DMS53 treated with DMSO at 0.1 percent for 48 hours (cell line): ENCODE measurements around the gene MEIOB.
"Not testable (repeated sequence)": the region's sequence is repeated elsewhere in the genome, so short reads cannot be mapped to it uniquely, and the experiment has no call there.

ENCODE experiments used
- DNase-seq: peaks from one replicate; lab custom pipeline; 2025; ENCODE audit not compliant: unreplicated experiment; lab: John Stamatoyannopoulos, UW

Gene MEIOB

GRCh38 chr16:1907226-1907860, 35.4 kb upstream of the MEIOB start:
- DNase-seq: no peak

GRCh38 chr16:1906846-1907165, 34.8 kb upstream of the MEIOB start:
- DNase-seq: no peak

- DNase-seq: no peak
These were observed 34.3 kb upstream of the MEIOB start for GRCh38 chr16:1906055-1906845.

GRCh38 chr16:1903845-1904840, 32.2 kb upstream of the MEIOB start:
- no peak for DNase-seq

GRCh38 chr16:1903220-1903574, 31.2 kb upstream of the MEIOB start:
- no peak for DNase-seq

- no peak for DNase-seq
These were observed 30.7 kb upstream of the MEIOB start for GRCh38 chr16:1902547-1903219.

- DNase-seq: peak; percentile 88
These were observed 28.4 kb upstream of the MEIOB start for GRCh38 chr16:1900452-1900774.

- DNase-seq: no peak
These were observed 27.9 kb upstream of the MEIOB start for GRCh38 chr16:1899641-1900451.

- DNase-seq: not testable (repeated sequence)
These were observed 25.7 kb upstream of the MEIOB start for GRCh38 chr16:1897692-1898091.

- no peak for DNase-seq
These were observed 24.1 kb upstream of the MEIOB start for GRCh38 chr16:1895949-1896675.

GRCh38 chr16:1895068-1895467, 23.1 kb upstream of the MEIOB start:
- no peak for DNase-seq

GRCh38 chr16:1890708-1891050, 18.7 kb upstream of the MEIOB start:
- peak; percentile 59 for DNase-seq

GRCh38 chr16:1890024-1890707, 18.2 kb upstream of the MEIOB start:
- DNase-seq: no peak

- DNase-seq: no peak
These were observed 15.9 kb upstream of the MEIOB start for GRCh38 chr16:1887711-1888354.

GRCh38 chr16:1884889-1885288, 12.9 kb upstream of the MEIOB start:
- DNase-seq: no peak

- no peak for DNase-seq
These were observed 12.3 kb upstream of the MEIOB start for GRCh38 chr16:1884155-1884760.

- DNase-seq: not testable (repeated sequence)
These were observed 9.2 kb upstream of the MEIOB start for GRCh38 chr16:1881172-1881571.

GRCh38 chr16:1879477-1879876, 7.5 kb upstream of the MEIOB start:
- DNase-seq: no peak
